GM23248 (cell line): ENCODE data around the gene THEM4.
"Not testable (repeated sequence)": the region's sequence is repeated elsewhere in the genome, so short reads cannot be mapped to it uniquely, and the experiment has no call there.

Experiments
- EZH2 ChIP-seq: fragments of 200-600 bp; sonication (generic); IDR thresholded peaks from 2 replicates; pipeline ENCODE4 v1.6.1; 2018; ENCODE audit warnings: antibody characterized with exemption, mild to moderate bottlenecking; ENCODE audit not compliant: insufficient read depth, poor library complexity, severe bottlenecking
- EZH2phosphoT487 ChIP-seq: fragments of 200-600 bp; sonication (generic); IDR thresholded peaks from 2 replicates; pipeline ENCODE4 v1.6.1; 2018; ENCODE audit warnings: antibody characterized with exemption, moderate library complexity, mild to moderate bottlenecking, low read depth; ENCODE audit not compliant: insufficient read depth

DNA sequence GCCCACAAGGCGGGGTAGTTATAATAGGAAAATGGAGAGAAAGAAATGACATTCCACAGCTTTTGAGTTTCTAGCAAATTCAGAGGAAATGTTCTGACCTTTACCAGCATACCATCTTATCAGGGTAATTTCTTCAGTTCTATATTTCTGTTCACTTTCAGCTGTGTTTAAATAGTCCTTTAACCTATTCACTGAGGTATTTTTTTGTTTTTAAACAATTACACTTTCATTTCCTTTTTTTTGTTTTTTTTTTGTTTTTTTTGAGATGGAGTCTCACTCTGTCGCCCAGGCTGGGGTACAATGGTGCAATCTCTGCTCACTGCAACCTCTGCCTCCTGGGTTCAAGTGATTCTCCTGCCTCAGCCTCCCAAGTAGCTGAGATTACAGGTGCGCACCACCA is 24.9 kb downstream of the THEM4 start:
- TF ChIP-seq EZH2phosphoT487, EZH2: not testable (repeated sequence)
